T-cell (primary cell): Measurements from ENCODE around the gene SAMD4A. TPM values are rescaled to one million over a fixed set of nuclear protein-coding genes. Genes with fewer than 3 reads are reported as not detected.

Source experiments
- ATAC-seq, 4 experiments: fragments of 200-7000 bp in 3 of 4; fragments of 150-1000 bp in 1 of 4; cut with Tn5 transposase; replicated peaks in 1 of 4; 1 replicate in 3 of 4; 2 replicates in 1 of 4; pipeline ENCODE4 v1.10.0; 2021; ENCODE audit warnings: moderate library complexity in 3 of 4, mild to moderate bottlenecking in 2 of 4, moderate number of reproducible peaks in 1 of 4
- CTCF ChIA-PET, 2 donors: fragments of 300-600 bp; sonication (Branson Sonifier 250); formaldehyde crosslinking; loops; one replicate each; lab custom pipeline; 2022; ENCODE audit warnings: antibody characterized with exemption in 2 of 2; lab: Charles Lee
- POLR2A ChIA-PET, 2 donors: fragments of 300-600 bp; sonication (Branson Sonifier 250); formaldehyde crosslinking; loops; one replicate each; lab custom pipeline; 2022; ENCODE audit warnings: antibody characterized with exemption in 2 of 2; lab: Charles Lee
- DNase-seq, 35 experiments: peaks; one replicate each; pipeline versions ENCODE4 v3.0.0 to v3.0.0-alpha.2; 2013 to 2023
- H3K27ac ChIP-seq: one replicate; pipeline ENCODE4 v1.5.1; 2013; ENCODE audit warnings: low read length
- H3K27me3 ChIP-seq, 2 experiments: replicated peaks in 1 of 2; 1 replicate in 1 of 2; 2 replicates in 1 of 2; pipeline versions ENCODE4 v1.6.1 to v1.7.0; 2013; ENCODE audit warnings: low read length in 1 of 2, mixed read lengths in 1 of 2; ENCODE audit not compliant: control insufficient read depth in 2 of 2, insufficient read depth in 2 of 2; ENCODE audit errors: extremely low read depth in 1 of 2
- H3K36me3 ChIP-seq, 2 donors: 1 replicate in 1 of 2; 2 replicates in 1 of 2; pipeline versions ENCODE4 v1.6.1 to v1.7.0; 2013; ENCODE audit warnings: low read length in 1 of 2; ENCODE audit not compliant: control insufficient read depth in 2 of 2, insufficient read depth in 1 of 2; ENCODE audit errors: extremely low read depth in 1 of 2
- H3K4me1 ChIP-seq, 2 experiments: 1 replicate in 1 of 2; 2 replicates in 1 of 2; pipeline versions ENCODE4 v1.6.1 to v1.7.0; 2013; ENCODE audit warnings: low read length in 2 of 2, mixed read lengths in 1 of 2; ENCODE audit not compliant: insufficient read depth in 2 of 2, control insufficient read depth in 1 of 2; ENCODE audit errors: extremely low read depth in 1 of 2
- H3K4me3 ChIP-seq, 2 donors: 1 replicate in 1 of 2; 2 replicates in 1 of 2; pipeline versions ENCODE4 v1.5.1 to v1.7.0; 2013; ENCODE audit warnings: mild to moderate bottlenecking in 2 of 2, low read length in 1 of 2, moderate library complexity in 1 of 2; ENCODE audit not compliant: control insufficient read depth in 1 of 2; ENCODE audit errors: extremely low read depth in 1 of 2
- H3K9me3 ChIP-seq: 2 replicates; pipeline ENCODE4 v1.7.0; 2013
- H3K27ac Mint-ChIP-seq, 2 donors: one replicate each; pipeline ENCODE4 v1.8.0; 2020 to 2021; ENCODE audit warnings: mild to moderate bottlenecking in 2 of 2, mixed read lengths in 2 of 2
- H3K27me3 Mint-ChIP-seq, 2 donors: one replicate each; pipeline ENCODE4 v1.8.0; 2021 to 2022; ENCODE audit warnings: mixed read lengths in 2 of 2
- H3K36me3 Mint-ChIP-seq: one replicate; pipeline ENCODE4 v1.8.0; 2021; ENCODE audit warnings: mixed read lengths
- H3K4me1 Mint-ChIP-seq, 3 donors: one replicate each; pipeline ENCODE4 v1.8.0; 2020 to 2022; ENCODE audit warnings: mixed read lengths in 3 of 3, mild to moderate bottlenecking in 1 of 3
- H3K4me3 Mint-ChIP-seq, 3 donors: one replicate each; pipeline ENCODE4 v1.8.0; 2020 to 2022; ENCODE audit warnings: mild to moderate bottlenecking in 3 of 3, mixed read lengths in 3 of 3, moderate library complexity in 3 of 3
- H3K9me3 Mint-ChIP-seq, 3 donors: one replicate each; pipeline ENCODE4 v1.8.0; 2020 to 2022; ENCODE audit warnings: mixed read lengths in 3 of 3
- WGBS: methylation state at CpG from one replicate; pipeline ENCODE4 v1.1.5; 2013; ENCODE audit warnings: missing lambda C conversion rate; ENCODE audit not compliant: insufficient coverage; 5-methylcytosine and 5-hydroxymethylcytosine counted together
- total RNA-seq, 35 experiments: library from RNA in 6 of 35; stranded (reverse) in 6 of 35; fragments of 120-200 nt in 1 of 35; gene quantifications; one replicate each; pipeline versions ENCODE4 v1.2.1 to v1.2.4 and lab custom pipeline; 2013 to 2026

Gene SAMD4A
- total RNA-seq, 5 donors from 2014 or later (not counting 1 experiment from before 2014, with no cell fraction given) = 1.2 to 3.9 (median 1.3) TPM

GRCh38 chr14:54642121-54642520, 75.2 kb downstream of the SAMD4A start:
- no CpG with 5 or more reads among the region's 2 CpGs for WGBS
- Histone ChIP-seq H3K4me1 (no peaks in the 10 kb centered on the region), H3K36me3 (no peaks in the 10 kb centered on the region), H3K27me3 (peaks cover 0 to 5% of the 10 kb centered on the region in 2 experiments), H3K27ac (no peak overlapping the region), H3K9me3 (no peaks in the 10 kb centered on the region), H3K4me3 (no peak overlapping the region)
- Mint-ChIP-seq H3K27me3 (no peaks in the 10 kb centered on the region), H3K4me1 (no peaks in the 10 kb centered on the region), H3K4me3 (no peak overlapping the region), H3K36me3 (no peaks in the 10 kb centered on the region), H3K9me3 (no peaks in the 10 kb centered on the region), H3K27ac (no peak overlapping the region)
- no peak for DNase-seq
- POLR2A ChIA-PET = no interaction called here
- CTCF ChIA-PET = interaction anchor here (0.5 to 2.6 kb wide), 8 partner anchors 8 to 131 kb away, joined by 3 to 41 read pairs (median 4); no protein-coding TSS in a partner anchor
- ATAC-seq = no peak

- no peaks in the 10 kb centered on the region for H3K4me1 ChIP-seq
- DNase-seq (peak in 5 of 35 experiments; percentile 2 to 47 (median 8)), ATAC-seq (no peak)
- no peak overlapping the region for H3K4me3 ChIP-seq
- Mint-ChIP-seq H3K27ac (no peak overlapping the region), H3K4me1 (no peaks in the 10 kb centered on the region), H3K36me3 (no peaks in the 10 kb centered on the region), H3K4me3 (no peak overlapping the region), H3K27me3 (no peaks in the 10 kb centered on the region), H3K9me3 (no peaks in the 10 kb centered on the region)
- WGBS = 84% methylated on average over 3 of the region's 9 CpGs
- H3K27ac ChIP-seq = no peak overlapping the region
- ChIA-PET POLR2A (no interaction called here), CTCF (interaction anchor here (0.5 to 2.6 kb wide), 13 partner anchors 9 to 130 kb away, joined by 3 to 41 read pairs (median 3); no protein-coding TSS in a partner anchor)
- no peaks in the 10 kb centered on the region for H3K9me3 ChIP-seq
- peaks cover 0 to 6% of the 10 kb centered on the region in 2 experiments for H3K27me3 ChIP-seq
- no peaks in the 10 kb centered on the region for H3K36me3 ChIP-seq
These were observed 76.1 kb downstream of the SAMD4A start for GRCh38 chr14:54642801-54643695.

- Mint-ChIP-seq H3K27ac (no peak overlapping the region), H3K27me3 (no peaks in the 10 kb centered on the region), H3K36me3 (no peaks in the 10 kb centered on the region), H3K4me1 (no peaks in the 10 kb centered on the region), H3K9me3 (no peaks in the 10 kb centered on the region), H3K4me3 (no peak overlapping the region)
- no peaks in the 10 kb centered on the region for H3K9me3 ChIP-seq
- H3K4me1 ChIP-seq = no peaks in the 10 kb centered on the region
- ChIA-PET POLR2A (no interaction called here), CTCF (interaction anchor here (0.9 to 2.6 kb wide), 8 partner anchors 12 to 83 kb away, joined by 3 to 41 read pairs (median 4); no protein-coding TSS in a partner anchor)
- DNase-seq = no peak
- ATAC-seq = no peak
- H3K36me3 ChIP-seq = no peaks in the 10 kb centered on the region
- H3K27ac ChIP-seq = no peak overlapping the region
- WGBS = 89% methylated on average over 5 of the region's 5 CpGs
- peaks cover 0 to 8% of the 10 kb centered on the region in 2 experiments for H3K27me3 ChIP-seq
- H3K4me3 ChIP-seq = no peak overlapping the region
These were observed 76.8 kb downstream of the SAMD4A start for GRCh38 chr14:54643696-54644176.

- Mint-ChIP-seq H3K36me3 (no peaks in the 10 kb centered on the region), H3K27ac (no peak overlapping the region), H3K4me1 (no peaks in the 10 kb centered on the region), H3K27me3 (peaks cover 4 to 5% of the 10 kb centered on the region in 2 donors), H3K9me3 (no peaks in the 10 kb centered on the region), H3K4me3 (no peak overlapping the region)
- ATAC-seq (no peak), DNase-seq (no peak)
- Histone ChIP-seq H3K27me3 (peaks cover 0 to 8% of the 10 kb centered on the region in 2 experiments), H3K27ac (no peak overlapping the region), H3K4me1 (no peaks in the 10 kb centered on the region), H3K4me3 (no peak overlapping the region), H3K9me3 (no peaks in the 10 kb centered on the region), H3K36me3 (no peaks in the 10 kb centered on the region)
- WGBS = 70% methylated on average over 2 of the region's 3 CpGs
- POLR2A ChIA-PET = interaction anchor here in 1 of 2 donors (0.5 kb wide), 1 partner anchor 8 kb away, joined by 5 read pairs; no protein-coding TSS in a partner anchor
- CTCF ChIA-PET = interaction anchor here (0.5 to 1.6 kb wide), 2 partner anchors 81 kb away, joined by 3 read pairs; no protein-coding TSS in a partner anchor
These were observed 78.7 kb downstream of the SAMD4A start for GRCh38 chr14:54645639-54646038.

DNA sequence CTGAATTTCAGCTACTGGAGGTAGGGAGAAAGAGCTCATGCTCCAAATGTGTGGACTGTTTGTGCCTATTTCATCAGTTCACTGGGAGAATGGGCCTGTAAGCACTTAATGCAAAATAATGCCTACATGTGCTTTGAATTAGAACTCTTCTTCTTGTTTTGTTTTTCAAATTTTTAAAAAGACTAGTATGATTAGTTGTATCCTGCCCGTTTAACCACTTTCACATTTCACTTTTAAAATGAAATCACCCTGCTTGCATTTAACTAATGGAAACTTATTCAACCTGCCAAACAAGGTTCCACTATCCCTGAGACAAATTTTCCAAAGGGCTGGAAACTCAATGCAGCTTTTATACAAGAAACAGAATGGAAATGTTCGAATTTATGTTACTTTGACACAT, 79.7 kb downstream of the SAMD4A start:
- Histone ChIP-seq H3K9me3 (no peaks in the 10 kb centered on the region), H3K27ac (no peak overlapping the region), H3K36me3 (no peaks in the 10 kb centered on the region), H3K4me3 (no peak overlapping the region), H3K27me3 (peaks cover 0 to 8% of the 10 kb centered on the region in 2 experiments), H3K4me1 (no peaks in the 10 kb centered on the region)
- no peak overlapping the region for H3K27ac Mint-ChIP-seq
- ChIA-PET POLR2A (no interaction called here), CTCF (interaction anchor here in 1 of 2 donors (1.6 kb wide), 1 partner anchor 82 kb away, joined by 3 read pairs; no protein-coding TSS in a partner anchor)
- H3K36me3 Mint-ChIP-seq = no peaks in the 10 kb centered on the region
- peaks cover 6 to 7% of the 10 kb centered on the region in 2 donors for H3K27me3 Mint-ChIP-seq
- no peak overlapping the region for H3K4me3 Mint-ChIP-seq
- no CpG with 5 or more reads among the region's 2 CpGs for WGBS
- no peaks in the 10 kb centered on the region for H3K9me3 Mint-ChIP-seq
- H3K4me1 Mint-ChIP-seq = no peaks in the 10 kb centered on the region
- ATAC-seq (no peak), DNase-seq (no peak)

DNA sequence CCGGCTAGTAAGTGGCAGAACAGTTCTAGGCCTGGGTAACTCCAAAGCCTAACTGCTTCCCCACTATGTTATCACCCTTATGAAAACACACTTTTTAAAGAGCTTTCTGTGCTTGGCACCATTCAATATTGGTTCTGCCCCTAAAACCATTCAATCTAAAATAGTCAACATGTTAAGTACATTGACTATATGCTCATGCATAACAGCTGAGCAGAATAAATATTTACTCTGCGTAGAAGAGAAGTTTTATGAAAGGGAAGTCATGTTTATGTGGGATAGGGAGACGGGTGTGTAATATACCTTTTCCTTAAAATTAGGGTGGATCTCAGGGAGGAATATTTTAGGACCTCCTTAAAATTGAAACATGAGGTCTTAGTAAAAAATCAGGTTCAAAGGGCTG, 80.5 kb downstream of the SAMD4A start:
- no peaks in the 10 kb centered on the region for H3K9me3 ChIP-seq
- no peak for DNase-seq
- H3K36me3 ChIP-seq = no peaks in the 10 kb centered on the region
- 100% methylated on average over 1 of the region's 3 CpGs for WGBS
- Mint-ChIP-seq H3K4me3 (no peak overlapping the region), H3K36me3 (no peaks in the 10 kb centered on the region), H3K9me3 (no peaks in the 10 kb centered on the region), H3K4me1 (no peaks in the 10 kb centered on the region), H3K27ac (no peak overlapping the region), H3K27me3 (peaks cover 10 to 11% of the 10 kb centered on the region in 2 donors)
- ChIA-PET CTCF (interaction anchor here in 1 of 2 donors (0.6 kb wide), 1 partner anchor 22 kb away, joined by 4 read pairs; no protein-coding TSS in a partner anchor), POLR2A (no interaction called here)
- ATAC-seq = no peak
- no peak overlapping the region for H3K27ac ChIP-seq
- no peak overlapping the region for H3K4me3 ChIP-seq
- H3K4me1 ChIP-seq = no peaks in the 10 kb centered on the region
- H3K27me3 ChIP-seq = peaks cover 0 to 8% of the 10 kb centered on the region in 2 experiments
